Panc1 (cell line): ENCODE measurements around the gene CTCFL. TPM values are rescaled to one million over a fixed set of nuclear protein-coding genes. Genes with fewer than 3 reads are reported as not detected.

Experiments
- ATAC-seq: fragments of 200-7000 bp; cut with Tn5 transposase; 2 replicates; pipeline ENCODE4 v1.9.1; 2020; ENCODE audit warnings: mild to moderate bottlenecking, moderate library complexity
- BruUV-seq: library from RNA; stranded (reverse); fragments of 400-500 nt; replicated peaks from 2 replicates; lab custom pipeline; 2021; lab: Mats Ljungman, UMichigan
- CTCF ChIA-PET: fragments of 300-600 bp; sonication (Branson Sonifier 250); formaldehyde crosslinking; loops from one replicate; lab custom pipeline; 2022; ENCODE audit warnings: antibody characterized with exemption; lab: Charles Lee
- POLR2A ChIA-PET: fragments of 300-600 bp; sonication (Branson Sonifier 250); formaldehyde crosslinking; loops from one replicate; lab custom pipeline; 2022; ENCODE audit warnings: antibody characterized with exemption; lab: Charles Lee
- DNase-seq: peaks from one replicate; pipeline ENCODE4 v3.0.0-alpha.2; 2010; ENCODE audit warnings: low read depth, low spot score
- H3K27ac ChIP-seq: 2 replicates; pipeline ENCODE4 v1.5.1; 2011; ENCODE audit warnings: mild to moderate bottlenecking, low read length, inconsistent platforms
- H3K27me3 ChIP-seq: fragments of 200-500 bp; sonication (Bioruptor generic); 2 replicates; pipeline ENCODE4 v1.6.0; 2014; ENCODE audit warnings: low read length, inconsistent platforms; ENCODE audit not compliant: control insufficient read depth, insufficient read depth
- H3K36me3 ChIP-seq: fragments of 200-500 bp; sonication (Bioruptor generic); 2 replicates; pipeline ENCODE4 v1.5.1; 2014; ENCODE audit warnings: inconsistent platforms, mild to moderate bottlenecking, low read length, moderate library complexity; ENCODE audit not compliant: control insufficient read depth, insufficient read depth
- H3K4me1 ChIP-seq: 2 replicates; pipeline ENCODE4 v1.5.1; 2011; ENCODE audit warnings: inconsistent platforms, mild to moderate bottlenecking, low read length, moderate library complexity; ENCODE audit not compliant: control insufficient read depth, insufficient read depth
- H3K4me3 ChIP-seq, 2 experiments: 2 replicates each; pipeline ENCODE4 v1.5.1; 2011 to 2012; ENCODE audit warnings: low read depth in 2 of 2, low read length in 2 of 2, mild to moderate bottlenecking in 2 of 2, inconsistent platforms in 1 of 2, moderate library complexity in 1 of 2
- H3K9me3 ChIP-seq: fragments of 200-500 bp; sonication (Bioruptor generic); 2 replicates; pipeline ENCODE4 v1.5.1; 2014; ENCODE audit warnings: low read depth, mild to moderate bottlenecking, inconsistent platforms, low read length, moderate library complexity; ENCODE audit not compliant: control insufficient read depth, insufficient read depth
- POLR2AphosphoS5 ChIP-seq: IDR thresholded peaks from 2 replicates; pipeline ENCODE4 v1.6.1; 2012; ENCODE audit warnings: mild to moderate bottlenecking, low read depth, low read length, moderate library complexity
- SIN3A ChIP-seq: IDR thresholded peaks from 2 replicates; pipeline ENCODE4 v1.6.1; 2012; ENCODE audit warnings: low read depth, mild to moderate bottlenecking, low read length, moderate library complexity, borderline replicate concordance; ENCODE audit not compliant: insufficient read depth
- TCF7L2 ChIP-seq: IDR thresholded peaks from 2 replicates; pipeline ENCODE4 v1.6.1; 2011; ENCODE audit warnings: mild to moderate bottlenecking, low read depth, low read length, inconsistent platforms
- in situ Hi-C: cut with HindIII; loops from 2 replicates; pipeline ENCODE4 v1.10.0; 2016; ENCODE audit warnings: low sequenced_read_pairs, low pct_unique_long_range_greater_than_20kb
- intact Hi-C: fragments of 100-400 bp; cut with micrococcal nuclease; formaldehyde crosslinking; loops from one replicate; pipeline ENCODE4 v1.10.0; 2022; ENCODE audit not compliant: unreplicated experiment
- total RNA-seq: library from RNA; stranded (reverse); gene quantifications from one replicate; pipeline ENCODE4 v1.2.1, GENCODE V29; 2021; ENCODE audit not compliant: unreplicated experiment
- TF ChIP-seq, protein P1 (sequence below): fragments of 450-650 bp; IDR thresholded peaks from 2 replicates; pipeline ENCODE4 v1.5.1; 2017; ENCODE audit warnings: mild to moderate bottlenecking
- TF ChIP-seq, protein P2 (sequence below), 2 experiments: IDR thresholded peaks; 2 replicates each; pipeline ENCODE4 v1.6.1; 2011 to 2012; ENCODE audit warnings: low read depth in 2 of 2, control low read depth in 1 of 2, low read length in 1 of 2, mild to moderate bottlenecking in 1 of 2, moderate library complexity in 1 of 2; ENCODE audit not compliant: insufficient read depth in 1 of 2

CTCFL gene
- total RNA-seq, 1 experiment from 2014 or later, result 0.05 TPM

DNA sequence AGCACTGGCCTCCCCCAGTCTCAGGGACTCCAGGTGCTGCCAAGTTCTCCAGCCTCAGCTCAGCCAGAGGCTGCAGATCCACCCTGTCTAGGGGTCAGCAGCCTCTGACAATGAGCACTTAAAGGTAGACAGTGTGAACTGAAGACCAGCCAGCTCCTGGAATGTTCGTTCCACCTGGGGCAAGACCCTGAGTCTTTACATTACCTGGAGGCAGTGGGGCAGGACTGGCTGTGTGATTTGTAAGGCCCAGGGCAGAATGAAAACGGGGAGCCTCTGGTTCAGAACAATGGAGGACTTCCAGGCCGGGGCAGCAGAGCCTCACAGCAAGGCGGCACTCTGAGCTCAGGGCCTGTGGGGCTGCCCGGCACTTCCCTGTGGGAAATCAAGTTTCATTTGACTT is 65.0 kb downstream of the CTCFL start:
- ATAC-seq (no peak), DNase-seq (no peak)
- TF ChIP-seq, protein P1, sequence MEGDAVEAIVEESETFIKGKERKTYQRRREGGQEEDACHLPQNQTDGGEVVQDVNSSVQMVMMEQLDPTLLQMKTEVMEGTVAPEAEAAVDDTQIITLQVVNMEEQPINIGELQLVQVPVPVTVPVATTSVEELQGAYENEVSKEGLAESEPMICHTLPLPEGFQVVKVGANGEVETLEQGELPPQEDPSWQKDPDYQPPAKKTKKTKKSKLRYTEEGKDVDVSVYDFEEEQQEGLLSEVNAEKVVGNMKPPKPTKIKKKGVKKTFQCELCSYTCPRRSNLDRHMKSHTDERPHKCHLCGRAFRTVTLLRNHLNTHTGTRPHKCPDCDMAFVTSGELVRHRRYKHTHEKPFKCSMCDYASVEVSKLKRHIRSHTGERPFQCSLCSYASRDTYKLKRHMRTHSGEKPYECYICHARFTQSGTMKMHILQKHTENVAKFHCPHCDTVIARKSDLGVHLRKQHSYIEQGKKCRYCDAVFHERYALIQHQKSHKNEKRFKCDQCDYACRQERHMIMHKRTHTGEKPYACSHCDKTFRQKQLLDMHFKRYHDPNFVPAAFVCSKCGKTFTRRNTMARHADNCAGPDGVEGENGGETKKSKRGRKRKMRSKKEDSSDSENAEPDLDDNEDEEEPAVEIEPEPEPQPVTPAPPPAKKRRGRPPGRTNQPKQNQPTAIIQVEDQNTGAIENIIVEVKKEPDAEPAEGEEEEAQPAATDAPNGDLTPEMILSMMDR, result no peak
- TF ChIP-seq SIN3A (no peak), POLR2AphosphoS5 (no peak), TCF7L2 (no peak)
- TF ChIP-seq, protein P2, sequence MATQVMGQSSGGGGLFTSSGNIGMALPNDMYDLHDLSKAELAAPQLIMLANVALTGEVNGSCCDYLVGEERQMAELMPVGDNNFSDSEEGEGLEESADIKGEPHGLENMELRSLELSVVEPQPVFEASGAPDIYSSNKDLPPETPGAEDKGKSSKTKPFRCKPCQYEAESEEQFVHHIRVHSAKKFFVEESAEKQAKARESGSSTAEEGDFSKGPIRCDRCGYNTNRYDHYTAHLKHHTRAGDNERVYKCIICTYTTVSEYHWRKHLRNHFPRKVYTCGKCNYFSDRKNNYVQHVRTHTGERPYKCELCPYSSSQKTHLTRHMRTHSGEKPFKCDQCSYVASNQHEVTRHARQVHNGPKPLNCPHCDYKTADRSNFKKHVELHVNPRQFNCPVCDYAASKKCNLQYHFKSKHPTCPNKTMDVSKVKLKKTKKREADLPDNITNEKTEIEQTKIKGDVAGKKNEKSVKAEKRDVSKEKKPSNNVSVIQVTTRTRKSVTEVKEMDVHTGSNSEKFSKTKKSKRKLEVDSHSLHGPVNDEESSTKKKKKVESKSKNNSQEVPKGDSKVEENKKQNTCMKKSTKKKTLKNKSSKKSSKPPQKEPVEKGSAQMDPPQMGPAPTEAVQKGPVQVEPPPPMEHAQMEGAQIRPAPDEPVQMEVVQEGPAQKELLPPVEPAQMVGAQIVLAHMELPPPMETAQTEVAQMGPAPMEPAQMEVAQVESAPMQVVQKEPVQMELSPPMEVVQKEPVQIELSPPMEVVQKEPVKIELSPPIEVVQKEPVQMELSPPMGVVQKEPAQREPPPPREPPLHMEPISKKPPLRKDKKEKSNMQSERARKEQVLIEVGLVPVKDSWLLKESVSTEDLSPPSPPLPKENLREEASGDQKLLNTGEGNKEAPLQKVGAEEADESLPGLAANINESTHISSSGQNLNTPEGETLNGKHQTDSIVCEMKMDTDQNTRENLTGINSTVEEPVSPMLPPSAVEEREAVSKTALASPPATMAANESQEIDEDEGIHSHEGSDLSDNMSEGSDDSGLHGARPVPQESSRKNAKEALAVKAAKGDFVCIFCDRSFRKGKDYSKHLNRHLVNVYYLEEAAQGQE (IDR thresholded peaks at IDR 0.05; ENCODE audit: insufficient read depth in 1 of 2, low read depth in 2 of 2, low read length in 1 of 2), result no peak
- H3K36me3 ChIP-seq, result no peaks in the 10 kb centered on the region
- no peaks in the 10 kb centered on the region for H3K9me3 ChIP-seq
- H3K27ac ChIP-seq, result no peak overlapping the region
- no peak overlapping the region for H3K4me3 ChIP-seq
- H3K27me3 ChIP-seq, result no peaks in the 10 kb centered on the region
- POLR2A ChIA-PET, result no interaction called here
- in situ Hi-C loops (no loop called here), intact Hi-C loops (no loop called here)
- no peaks in the 10 kb centered on the region for H3K4me1 ChIP-seq
- CTCF ChIA-PET, result no interaction called here
- no TSS peak for BruUV-seq

DNA sequence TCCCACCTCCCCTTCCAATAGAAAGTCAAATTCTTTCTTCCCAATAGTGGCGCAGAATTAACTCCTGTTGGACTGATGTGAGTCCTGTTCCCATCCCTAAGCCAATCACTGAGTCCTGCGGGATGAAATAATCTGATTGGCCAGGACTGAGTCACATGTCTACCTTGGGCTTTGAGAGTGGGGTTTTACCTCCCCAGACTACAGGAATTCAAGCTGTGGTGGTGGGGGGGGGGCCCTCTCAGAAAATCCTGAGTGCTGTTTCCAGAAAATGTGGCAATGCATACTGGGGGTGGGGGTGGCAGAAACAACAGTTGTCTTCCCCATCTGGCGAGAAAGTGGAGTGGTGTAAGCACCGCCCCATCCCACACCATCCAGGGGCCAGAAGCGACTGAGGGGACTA is 65.7 kb downstream of the CTCFL start:
- BruUV-seq, result no TSS peak
- no peaks in the 10 kb centered on the region for H3K36me3 ChIP-seq
- H3K4me1 ChIP-seq, result no peaks in the 10 kb centered on the region
- H3K9me3 ChIP-seq, result no peaks in the 10 kb centered on the region
- no peak for DNase-seq
- POLR2A ChIA-PET, result no interaction called here
- H3K4me3 ChIP-seq, result no peak overlapping the region
- H3K27ac ChIP-seq, result no peak overlapping the region
- no peak for ATAC-seq
- H3K27me3 ChIP-seq, result no peaks in the 10 kb centered on the region
- CTCF ChIA-PET, result no interaction called here
- intact Hi-C loops (no loop called here), in situ Hi-C loops (no loop called here)
- TF ChIP-seq TCF7L2 (no peak), POLR2AphosphoS5 (no peak), SIN3A (no peak)
- TF ChIP-seq, protein P1, result no peak
- TF ChIP-seq, protein P2 (IDR thresholded peaks at IDR 0.05; ENCODE audit: insufficient read depth in 1 of 2, low read depth in 2 of 2, low read length in 1 of 2), result no peak
